CD4-positive, alpha-beta T cell treated with Interleukin-12 subunit alpha and Interleukin-12 subunit beta, for 1 hour (primary cell): ENCODE measurements around the gene PITPNC1.

ENCODE experiments used
- DNase-seq: peaks from one replicate; pipeline ENCODE4 v3.0.0-alpha.2; 2020

Gene PITPNC1

DNA sequence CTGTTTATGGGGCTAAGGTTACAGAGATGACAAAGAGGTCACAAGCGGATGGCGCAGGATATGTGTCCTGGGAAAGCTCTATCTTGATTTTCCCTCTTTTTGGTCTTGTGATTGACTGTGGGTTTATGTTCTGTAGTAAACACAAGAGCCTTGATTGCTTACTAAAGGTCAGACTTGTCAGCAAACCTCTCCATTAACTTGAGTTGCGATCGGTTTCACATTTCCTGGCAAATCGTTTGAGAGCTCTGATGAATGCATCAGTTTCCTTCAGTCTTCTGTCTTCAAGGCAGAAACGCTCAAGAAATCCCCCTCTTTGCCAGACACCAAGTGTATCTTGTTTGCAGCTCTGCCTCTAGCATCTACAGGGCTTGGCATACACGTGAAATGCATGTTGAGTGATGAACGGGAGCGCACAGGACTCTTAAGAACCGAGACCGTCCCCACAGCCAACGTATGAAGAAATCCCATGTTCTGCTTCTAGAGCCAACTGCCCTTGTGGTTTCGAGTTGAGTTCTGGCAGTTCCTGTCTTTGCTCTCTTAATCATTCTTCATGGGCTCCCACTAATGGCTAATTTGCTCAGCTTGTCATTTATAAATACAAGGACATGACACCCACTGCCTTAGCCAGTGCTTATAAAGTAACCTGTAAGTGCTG, 143.3 kb downstream of the PITPNC1 start:
- DNase-seq, result no peak

DNA sequence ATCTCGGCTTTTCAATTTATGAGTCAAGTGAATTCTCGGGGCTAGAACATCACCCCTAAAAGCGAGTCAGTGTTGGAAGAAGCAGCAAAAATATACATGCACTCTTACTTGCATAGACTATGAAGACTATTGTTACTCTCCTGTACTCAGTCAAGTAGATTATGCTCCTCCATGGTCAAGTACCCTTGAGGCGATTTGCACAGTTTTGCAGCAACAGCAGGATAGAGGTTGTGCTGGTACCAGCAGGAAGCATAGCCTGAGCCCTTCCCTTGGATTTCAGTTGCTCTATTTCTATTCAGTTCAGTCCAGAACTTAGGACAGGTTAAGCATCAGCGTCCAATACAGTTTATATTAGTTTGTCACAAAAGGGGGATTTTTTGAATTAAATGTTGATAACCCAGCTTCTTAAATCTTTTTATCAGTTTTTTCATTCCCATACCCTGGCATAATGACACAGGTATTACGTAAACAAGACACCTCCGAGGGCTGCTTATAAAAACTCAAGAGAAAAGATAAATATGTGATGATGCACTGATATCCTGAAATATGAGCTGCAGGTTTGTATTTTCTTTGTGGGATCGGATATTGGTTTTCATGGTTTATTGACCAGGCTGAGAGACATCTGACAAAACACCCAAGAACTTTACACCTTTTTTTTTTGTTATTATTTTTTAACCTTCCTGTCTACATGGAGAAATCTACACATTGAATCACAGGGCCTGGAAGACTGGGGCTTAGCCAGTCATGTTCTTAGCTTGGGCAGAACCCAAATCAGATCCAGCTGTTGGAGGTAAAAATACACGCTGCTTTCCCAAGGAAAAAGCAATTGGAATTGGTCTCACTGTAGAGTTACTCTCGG, 144.1 kb downstream of the PITPNC1 start:
- no peak for DNase-seq

DNA sequence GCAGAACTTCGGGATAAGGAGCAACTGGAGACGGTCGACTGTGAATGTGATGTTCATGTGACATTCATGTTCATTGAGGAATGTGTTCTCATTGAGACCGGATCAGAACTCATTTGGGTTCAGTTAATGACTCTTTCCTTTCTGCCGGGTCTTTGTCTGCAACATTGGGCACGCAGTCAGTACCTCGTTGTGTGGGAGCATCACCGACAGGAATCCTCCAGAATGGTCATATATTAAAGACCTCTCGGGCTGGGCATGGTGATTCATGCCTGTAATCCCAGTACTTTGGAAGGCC, 144.6 kb downstream of the PITPNC1 start:
- DNase-seq, result no peak

DNA sequence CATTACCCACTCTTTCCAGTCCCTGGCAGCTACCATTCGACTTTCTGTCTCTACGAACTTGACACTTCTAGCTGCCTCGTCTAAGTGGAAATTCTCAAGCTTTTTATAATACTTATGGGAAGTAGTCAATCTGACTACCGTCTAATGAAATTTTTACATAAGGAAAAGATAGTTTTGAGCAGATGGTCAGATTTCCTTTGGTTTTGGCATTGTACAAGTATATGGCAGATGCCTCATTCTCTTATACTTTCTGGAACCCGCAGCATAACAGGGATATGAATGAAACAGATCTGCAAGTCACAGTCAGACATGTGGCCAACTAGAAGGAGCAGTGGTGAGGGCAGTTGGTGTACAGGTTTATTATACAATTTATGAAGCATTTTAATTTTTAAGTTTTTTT, 146.0 kb downstream of the PITPNC1 start:
- DNase-seq, result no peak

DNA sequence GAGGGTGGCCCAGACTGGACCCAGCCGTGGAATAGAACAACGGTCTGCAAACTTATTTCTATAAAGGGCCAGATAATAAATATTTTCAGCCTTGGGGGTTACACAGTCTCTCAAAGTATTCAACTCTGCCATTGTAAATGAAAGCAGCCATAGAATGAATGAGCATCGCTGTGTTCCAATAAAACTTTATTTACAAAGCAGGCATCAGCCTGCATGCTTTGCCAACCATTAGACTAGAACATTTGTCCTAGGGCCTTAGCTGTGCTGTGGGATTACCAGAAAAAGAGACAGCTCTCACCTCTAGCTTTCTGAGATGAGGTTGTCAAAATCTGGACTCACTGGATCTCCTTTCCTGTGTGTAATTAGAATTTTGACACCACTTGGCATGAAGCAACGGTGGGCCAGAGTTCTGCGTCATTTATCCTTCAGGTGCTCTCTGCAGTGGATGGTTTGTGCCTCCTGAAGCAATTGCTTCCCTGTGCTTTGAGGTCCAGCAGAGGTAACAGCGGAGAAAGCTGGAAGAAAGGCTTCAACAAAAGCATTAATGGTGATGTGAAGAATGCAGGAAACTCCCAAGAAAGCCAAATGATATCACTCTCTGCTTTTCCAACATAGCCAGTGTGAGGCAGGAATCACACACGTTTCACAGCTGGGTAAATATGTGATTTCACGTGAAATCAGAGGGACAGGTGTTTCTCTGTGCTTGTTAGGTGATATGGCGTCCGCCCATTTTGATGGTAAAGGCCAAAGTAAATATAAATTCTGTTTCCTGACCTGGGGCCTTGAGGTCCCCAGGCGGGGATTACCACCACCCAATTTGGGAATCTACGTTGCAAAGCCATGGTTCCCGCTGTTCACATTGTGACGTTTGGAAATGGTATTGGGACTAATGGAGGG, 148.4 kb downstream of the PITPNC1 start:
- no peak for DNase-seq

DNA sequence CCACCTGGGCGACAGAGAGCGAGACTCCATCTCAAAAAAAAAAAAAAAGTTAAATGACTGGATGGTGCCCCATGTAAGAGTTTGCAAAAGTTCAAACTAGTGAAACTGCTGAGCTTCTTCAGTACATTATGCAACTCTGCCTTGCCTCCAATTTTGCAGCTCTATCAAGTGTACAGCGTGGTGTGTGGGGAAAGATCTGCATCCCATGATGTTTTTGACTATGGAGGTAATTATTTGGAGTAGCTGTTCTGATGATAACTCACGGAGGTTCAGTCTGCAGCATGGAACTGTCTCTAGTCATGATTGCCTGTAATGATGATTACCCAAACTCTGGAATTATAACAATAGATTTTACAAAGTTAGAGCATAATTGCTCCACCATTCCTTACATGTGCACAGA, 149.6 kb downstream of the PITPNC1 start:
- no peak for DNase-seq

DNA sequence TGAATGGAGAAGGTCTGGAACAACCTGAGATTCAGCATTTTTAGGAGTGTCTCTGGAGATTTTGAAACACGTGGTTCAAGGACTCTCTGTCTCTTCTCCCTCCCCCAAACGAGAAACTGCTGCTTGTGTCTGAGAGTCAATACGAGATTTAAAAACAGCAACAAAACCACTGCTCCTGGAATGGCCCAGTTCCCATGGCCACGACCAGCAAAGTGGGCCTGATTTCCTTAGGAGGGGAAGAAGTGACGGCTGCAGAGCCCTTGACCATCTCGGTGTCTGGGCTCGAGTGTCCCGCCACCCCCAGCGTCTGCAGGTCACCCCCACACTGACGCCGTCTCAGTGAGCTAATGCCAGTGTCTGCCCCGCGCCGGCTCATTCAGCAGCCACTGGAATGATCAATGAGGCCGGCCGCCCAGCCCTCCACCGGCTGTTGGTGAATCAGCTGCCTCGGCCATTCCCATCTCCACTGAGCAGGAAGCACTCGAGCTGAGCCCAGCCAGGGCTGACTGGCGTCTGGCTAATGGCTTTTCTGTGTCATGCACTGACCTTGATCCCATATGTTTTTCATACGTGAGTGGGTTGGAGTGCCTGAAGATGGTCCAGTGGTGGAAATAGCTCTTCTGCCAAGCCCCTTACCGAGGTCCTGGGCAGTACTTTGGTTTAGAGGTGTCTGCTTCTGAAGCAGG, 151.8 kb downstream of the PITPNC1 start:
- DNase-seq, result no peak

DNA sequence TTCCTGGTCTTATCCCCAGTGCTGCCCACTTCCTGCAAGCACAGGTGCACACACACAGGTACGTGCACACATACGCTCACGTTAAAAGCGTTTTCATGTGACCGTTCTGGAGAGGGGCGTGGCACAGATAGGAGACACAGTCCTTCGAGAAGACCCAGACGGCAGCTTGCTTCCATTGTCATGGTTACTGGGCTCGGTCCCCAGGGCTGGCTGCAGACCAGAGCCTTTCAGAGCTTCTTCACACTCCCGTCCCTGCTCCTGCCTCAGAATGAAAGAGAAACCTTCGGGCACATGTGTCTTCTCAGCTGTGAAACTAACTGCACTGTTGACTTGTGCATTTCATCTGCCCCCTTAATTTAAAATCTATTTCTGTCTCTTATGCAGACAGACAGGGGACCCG, 154.2 kb downstream of the PITPNC1 start:
- DNase-seq, result no peak

DNA sequence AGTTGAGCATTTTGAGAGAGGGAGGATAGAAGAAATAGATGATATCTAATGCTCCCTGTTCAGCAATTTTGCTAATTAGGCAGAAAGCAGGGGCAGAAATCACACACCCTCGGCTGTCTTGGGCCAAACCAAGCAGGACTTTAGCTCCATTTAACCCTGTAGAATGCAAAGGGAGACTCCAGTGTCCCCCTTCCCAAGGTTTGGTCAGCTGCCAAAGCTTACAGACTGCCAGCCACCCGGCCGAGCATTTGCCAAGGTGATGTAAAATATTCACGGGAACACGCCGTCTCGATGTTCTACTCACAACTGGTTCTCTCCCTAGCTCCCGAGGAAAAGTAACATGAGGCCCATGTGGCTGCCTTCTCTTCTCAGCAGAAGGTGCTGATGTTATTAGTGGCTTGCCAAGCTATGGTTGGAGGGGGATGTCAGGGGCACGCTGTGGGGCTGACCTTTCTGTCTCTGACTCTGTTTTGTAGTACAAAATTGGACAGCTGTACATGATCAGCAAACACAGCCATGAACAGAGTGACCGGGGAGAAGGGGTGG, 155.3 kb downstream of the PITPNC1 start:
- DNase-seq, result no peak

DNA sequence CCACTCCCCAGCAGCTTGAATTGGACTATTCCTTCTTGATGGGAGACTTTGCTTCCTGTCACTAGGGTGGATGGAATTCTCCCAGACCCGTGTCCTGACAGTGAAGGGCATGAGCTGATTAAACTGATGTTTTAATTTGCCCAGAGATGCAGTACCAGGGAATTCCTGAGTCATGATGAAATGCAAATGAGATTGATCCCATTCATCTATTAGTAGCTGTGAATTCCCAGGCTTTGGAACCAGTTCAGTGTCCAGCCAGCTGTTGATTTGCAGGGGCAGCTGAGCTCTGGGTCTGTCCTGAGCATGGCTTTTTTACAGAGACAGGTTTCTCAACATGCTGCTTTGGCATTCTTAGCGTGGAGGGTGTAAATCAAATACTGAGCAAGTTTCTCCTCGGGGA, 157.9 kb downstream of the PITPNC1 start:
- no peak for DNase-seq

DNA sequence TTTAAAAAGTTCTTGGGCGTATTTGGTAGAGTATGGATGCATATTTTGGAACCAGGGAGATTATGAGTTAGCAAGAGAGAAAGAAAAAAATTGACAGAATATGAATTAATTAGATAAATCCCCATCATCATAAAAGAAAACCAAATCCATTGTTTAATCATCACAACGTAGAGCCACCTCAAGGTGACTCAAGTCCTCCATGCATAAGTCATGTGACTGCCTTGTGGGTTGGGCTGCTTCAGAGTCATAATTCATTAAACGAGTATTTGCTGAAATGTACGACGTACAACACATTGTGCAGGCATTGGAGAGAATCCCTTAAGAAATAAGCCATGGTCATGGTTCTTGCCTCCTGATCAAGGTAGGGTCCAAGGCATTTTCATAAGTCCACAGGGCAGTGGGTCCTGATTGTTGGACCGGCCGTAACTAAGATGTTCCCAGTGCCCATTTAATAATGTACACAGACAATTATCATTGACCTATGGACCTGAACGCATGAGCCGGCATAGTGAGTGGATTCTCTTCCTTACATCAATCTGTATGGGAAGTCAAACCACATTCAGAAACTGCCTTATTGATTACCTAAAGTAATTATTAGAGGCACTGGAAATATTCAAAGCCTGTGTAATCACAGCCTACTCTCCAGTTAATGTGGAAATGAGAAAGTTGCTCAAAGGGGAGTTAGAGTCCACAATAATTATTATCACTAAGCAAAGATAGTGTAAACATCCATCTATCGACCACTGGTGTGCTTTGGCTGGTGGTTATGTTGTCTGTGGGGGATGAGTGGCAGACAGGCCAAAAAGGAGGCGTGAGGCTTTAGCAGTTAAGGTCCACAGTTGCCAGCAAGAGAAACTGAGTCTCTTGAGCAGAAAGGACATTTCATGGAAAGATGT, 165.4 kb downstream of the PITPNC1 start:
- no peak for DNase-seq

DNA sequence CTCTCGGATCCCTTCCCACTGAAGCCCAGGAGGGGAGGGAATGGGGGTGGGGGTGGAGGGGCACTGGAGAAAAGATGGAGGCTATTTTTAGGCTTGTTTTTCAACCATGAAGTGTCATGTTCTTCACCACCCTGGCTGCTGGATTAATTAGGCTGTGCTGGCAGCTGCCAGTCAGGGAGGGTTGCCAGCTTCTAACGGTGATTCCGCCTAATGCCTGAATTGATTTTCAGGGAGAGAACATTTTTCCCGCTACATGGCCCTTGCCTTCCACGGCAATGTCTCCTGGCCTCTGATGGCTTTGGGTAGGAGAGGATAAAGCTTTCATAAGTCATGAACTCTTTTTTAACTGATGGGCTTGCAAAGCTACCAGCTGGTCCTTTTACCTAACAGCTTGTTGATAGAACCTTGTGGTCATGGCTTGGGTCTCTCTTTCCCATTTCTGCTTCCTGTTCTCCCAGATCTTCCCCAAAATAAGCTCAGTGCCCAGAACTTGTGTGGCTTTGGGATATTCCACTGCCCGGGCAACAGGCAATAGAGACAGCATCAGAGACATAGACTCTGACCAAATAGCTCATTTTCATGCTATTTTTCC, 167.4 kb downstream of the PITPNC1 start:
- no peak for DNase-seq

DNA sequence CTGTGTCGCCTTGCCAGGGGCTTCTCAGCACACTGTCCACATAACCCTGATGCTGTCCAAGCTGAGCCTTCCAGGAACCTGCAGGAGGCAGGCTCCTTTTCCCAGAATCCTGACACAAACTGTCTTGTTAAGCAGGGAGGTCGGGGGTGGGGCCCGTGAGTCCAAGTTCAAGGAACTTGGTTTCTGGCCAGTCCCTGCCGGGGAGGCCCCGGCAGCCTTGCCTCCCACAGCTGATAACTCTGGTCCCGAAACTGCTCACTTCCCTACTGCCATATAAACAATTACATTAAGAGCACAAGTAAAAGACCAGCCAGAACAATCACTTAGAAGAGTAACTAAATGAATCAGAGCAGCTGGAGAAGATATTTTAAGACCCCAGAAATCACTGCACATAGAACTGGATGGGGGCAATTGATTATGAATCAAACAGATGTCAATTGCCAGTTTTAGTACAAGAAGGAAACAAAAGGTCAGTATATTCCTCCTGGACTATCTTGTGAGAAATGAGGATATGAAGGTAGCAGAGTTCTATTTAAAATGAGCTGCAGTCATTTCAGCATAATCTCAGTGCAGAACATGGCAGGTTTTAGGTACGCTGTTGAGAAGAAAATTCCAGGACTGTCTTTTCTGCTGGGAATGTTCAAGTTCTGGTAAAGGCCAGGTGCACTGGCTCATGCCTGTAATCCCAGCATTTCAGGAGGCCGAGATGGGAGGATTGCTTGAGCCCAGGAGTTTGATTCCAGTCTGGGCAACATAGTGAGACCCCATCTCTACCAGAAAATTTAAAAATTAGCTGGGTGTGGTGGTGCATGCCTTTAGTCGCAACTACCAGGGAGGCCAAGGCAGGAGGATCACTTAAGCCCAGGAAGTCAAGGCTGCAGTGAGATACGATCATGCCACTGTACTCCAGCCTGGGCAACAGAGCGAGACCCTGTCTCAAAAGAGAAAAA, 169.8 kb downstream of the PITPNC1 start:
- DNase-seq, result no peak

DNA sequence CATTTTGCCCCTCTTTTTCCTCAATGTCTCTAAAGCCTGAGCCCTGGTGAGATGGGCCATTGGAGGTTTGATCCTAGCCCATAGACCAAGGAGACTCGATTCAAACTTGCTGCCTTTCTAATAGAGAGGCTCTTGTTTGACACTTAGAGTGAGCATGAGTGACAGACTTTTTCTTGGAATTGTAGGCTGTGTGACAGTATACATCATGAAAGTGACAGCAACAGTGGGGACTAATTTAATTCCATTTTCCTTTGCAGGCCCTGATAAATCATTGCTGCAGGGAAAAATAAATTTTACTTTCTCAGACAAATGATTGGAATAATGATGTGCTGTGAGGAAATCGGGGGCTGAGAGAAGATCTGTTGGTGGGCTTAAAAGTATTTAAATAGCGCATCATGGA, 171.6 kb downstream of the PITPNC1 start:
- no peak for DNase-seq

DNA sequence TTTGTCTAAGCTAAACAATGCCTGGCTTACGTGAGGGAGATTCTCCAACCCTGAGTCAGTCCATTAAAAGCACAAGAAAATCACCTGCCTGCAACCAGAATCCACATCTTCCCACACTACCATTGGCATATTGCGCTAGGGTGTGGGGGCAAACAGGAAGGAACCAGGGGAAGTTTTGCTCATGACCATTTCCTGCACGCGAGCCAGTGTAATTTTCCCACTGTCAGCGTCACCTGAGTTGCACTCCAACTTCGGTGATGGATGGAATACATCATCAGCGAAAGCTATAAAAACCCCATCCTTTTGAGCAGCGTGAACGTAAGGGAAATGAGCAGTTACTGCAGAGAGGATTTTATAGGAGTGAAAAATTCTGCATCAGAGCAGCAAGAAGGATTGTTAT, 172.7 kb downstream of the PITPNC1 start:
- DNase-seq, result no peak

DNA sequence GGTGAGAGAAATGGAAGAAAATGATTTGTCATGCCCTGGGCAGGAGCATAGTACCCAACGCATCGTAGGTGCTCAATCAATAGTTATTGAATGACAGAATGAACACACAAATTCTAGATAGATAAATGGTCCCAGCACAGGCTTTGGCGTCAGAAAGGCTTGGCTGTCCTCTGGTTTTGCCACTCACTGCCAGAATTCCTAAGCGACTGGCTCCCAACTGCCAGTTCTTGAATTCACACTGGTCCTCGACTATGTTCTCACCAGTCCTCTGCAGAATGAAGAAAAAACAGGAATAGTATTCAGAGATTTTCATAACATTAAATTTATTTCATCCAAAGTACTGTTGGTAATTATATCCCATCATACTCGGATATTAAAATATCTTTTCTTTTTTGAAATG, 177.6 kb downstream of the PITPNC1 start:
- no peak for DNase-seq

DNA sequence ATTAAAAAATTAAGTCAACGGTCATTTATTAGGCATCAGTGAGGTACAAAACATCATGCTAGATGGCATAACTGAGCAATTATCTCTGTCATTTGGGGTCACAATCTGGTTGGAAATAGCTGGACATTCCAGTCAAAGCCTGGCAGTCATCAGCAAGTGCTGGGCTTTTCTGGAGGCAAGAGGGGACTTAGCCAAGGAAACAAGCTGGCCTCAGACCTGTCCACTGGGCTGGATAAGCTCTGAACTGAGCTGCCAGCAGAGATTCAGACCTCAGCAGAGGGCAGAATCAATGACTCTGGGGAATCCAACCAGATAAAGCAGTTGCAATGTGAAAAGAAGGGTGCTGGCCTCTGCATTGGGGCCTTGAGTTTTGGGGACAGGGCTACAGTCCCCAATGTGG, 178.8 kb downstream of the PITPNC1 start:
- no peak for DNase-seq

DNA sequence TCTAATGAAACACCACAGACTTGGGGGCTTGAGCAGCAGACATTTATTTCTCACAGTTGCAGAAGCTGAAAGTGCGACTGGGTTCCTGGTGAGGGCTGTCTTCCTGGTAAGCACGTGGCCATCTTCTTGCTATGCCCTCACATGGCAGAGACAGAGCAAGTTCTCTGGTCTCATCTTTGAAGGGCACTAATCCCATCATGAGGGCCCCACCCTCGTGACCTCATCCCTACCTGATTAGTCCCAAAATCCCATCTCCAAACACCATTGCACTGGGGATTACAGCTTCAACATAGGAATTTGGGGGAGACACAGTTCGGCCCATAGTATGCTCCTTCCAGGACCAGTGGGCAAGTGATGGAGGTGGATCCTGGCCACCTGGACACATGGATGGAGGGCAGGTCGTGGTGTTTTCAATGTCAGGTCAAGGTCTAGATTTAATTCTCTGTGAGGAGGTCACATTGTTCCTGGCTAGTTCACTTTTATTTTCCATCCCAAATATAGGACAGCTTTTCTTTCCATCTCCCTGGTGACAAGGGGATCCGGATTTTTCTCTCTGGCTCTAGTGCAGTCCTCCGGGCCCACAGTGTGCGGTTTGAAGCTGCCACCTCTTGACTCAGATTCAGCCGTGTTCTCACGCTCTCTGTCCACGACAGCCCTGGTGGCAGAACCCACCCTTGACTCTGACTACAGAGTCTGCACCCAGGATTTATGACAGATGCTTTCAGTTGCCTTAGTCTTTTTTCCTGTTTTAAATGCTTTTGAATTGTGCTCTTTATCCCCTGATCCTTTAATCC, 180.2 kb downstream of the PITPNC1 start:
- no peak for DNase-seq

DNA sequence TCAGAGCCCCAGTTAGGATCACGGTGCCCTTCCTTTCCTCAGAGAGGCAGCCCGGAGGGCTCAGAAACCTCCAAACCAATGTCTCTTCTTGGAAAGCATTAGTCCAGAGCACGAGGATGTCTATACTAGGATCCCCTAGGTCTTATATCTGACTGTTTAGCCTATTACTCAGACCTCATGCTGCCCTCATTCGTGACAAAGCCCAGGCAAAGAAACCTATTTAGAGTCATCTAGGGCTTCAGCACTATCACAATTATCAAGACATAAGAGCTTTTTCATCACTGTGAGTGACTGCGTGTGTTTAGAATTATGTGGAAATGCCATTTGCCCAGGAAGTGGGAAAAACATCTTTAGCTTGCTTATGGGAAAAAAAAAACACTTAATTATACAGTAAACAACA, 180.8 kb downstream of the PITPNC1 start:
- DNase-seq, result no peak
